Fibroblast of the aortic adventitia (primary cell): ENCODE data around the gene NAGS. TPM values are rescaled to one million over a fixed set of nuclear protein-coding genes. Genes with fewer than 3 reads are reported as not detected.
A peak's percentile ranks its signal among the peaks of the same experiment; 100 is the strongest.
"Not testable (repeated sequence)": the region's sequence is repeated elsewhere in the genome, so short reads cannot be mapped to it uniquely, and the experiment has no call there.

Source experiments
- DNase-seq: peaks from one replicate; pipeline ENCODE4 v3.0.0-alpha.2; 2010; ENCODE audit warnings: low read depth
- H3K4me3 ChIP-seq: 2 replicates; pipeline ENCODE4 v1.5.1; 2011; ENCODE audit warnings: low read depth, mild to moderate bottlenecking, control low read depth, low read length, moderate library complexity
- total RNA-seq: library from RNA; depleted of rRNA; stranded (reverse); fragments of >200 nt; gene quantifications from 2 replicates; pipeline ENCODE4 v1.2.3, GENCODE V29; 2012; ENCODE audit warnings: low replicate concordance
- TF ChIP-seq, protein P1 (sequence below): IDR thresholded peaks from 2 replicates; pipeline ENCODE4 v1.5.1; 2011; ENCODE audit warnings: mild to moderate bottlenecking, low read length, control low read depth, inconsistent platforms; ENCODE audit not compliant: insufficient read depth

Gene NAGS
- total RNA-seq, 1 donor: 2.5 TPM

DNA sequence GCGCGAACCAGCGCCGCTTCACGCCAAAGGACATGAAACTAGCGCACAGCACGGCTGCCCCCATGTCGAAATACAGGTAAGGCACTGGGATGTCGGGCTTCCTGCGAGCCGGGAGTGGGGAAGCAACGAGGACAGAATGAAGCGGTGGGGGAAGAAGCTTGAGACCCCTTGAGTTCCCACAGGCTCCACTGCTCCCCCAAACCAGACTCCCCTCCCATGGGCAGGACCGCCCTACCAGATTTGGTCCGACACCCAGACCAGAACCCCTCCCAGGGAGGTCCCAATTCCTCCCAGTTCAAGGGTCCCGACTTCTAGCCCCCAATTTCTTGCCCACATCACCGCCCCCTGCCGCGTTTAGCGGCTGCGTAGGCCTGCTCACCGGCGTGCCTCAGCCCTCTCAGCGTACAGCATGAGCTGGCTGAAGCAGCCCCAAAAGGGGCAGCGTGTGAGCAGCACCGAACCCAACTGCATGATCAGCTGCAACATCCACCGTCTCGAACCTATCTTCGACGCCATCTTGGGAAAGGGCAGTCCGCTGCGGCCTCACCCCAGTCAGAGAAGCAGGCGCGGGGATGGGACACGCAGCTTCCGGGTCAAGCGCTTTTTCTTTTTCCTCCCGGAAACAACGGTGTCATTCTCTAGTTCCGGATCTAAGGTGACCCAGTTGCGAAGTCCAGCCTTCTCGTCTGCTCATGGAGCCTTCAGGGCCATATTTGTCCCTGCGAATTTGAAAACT lies 10.2 kb downstream of the NAGS start, which contains the start of gene TMEM101:
TMEM101 (minus strand) TSS at position 527 of the 736 bp plus-strand sequence; CDS start at position 516, 11 bp downstream.
- TF ChIP-seq, protein P1, sequence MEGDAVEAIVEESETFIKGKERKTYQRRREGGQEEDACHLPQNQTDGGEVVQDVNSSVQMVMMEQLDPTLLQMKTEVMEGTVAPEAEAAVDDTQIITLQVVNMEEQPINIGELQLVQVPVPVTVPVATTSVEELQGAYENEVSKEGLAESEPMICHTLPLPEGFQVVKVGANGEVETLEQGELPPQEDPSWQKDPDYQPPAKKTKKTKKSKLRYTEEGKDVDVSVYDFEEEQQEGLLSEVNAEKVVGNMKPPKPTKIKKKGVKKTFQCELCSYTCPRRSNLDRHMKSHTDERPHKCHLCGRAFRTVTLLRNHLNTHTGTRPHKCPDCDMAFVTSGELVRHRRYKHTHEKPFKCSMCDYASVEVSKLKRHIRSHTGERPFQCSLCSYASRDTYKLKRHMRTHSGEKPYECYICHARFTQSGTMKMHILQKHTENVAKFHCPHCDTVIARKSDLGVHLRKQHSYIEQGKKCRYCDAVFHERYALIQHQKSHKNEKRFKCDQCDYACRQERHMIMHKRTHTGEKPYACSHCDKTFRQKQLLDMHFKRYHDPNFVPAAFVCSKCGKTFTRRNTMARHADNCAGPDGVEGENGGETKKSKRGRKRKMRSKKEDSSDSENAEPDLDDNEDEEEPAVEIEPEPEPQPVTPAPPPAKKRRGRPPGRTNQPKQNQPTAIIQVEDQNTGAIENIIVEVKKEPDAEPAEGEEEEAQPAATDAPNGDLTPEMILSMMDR: no peak
- peak; percentile 96 for DNase-seq
- H3K4me3 ChIP-seq: peak within 1 kb of the TSS; percentile 95

DNA sequence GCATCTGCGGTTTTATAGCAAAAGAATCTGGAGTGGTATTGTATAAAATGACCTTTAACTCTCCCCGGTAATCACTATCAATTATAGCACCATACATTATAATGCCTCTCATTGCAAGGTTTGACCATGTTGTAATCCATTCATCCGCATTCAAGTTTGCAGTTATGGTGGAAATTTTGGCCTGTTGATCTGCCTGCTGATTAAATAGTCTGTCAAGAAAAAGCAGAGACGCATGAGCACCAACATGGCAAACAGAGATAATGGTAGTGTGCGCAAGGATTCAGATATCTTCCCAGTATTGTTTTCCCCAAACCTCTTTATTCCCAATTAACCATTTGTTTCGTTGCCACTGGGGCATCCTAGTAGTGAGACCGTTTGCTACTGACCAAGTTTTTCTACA lies 16.8 kb downstream of the NAGS start:
- not testable (repeated sequence) for H3K4me3 ChIP-seq

DNA sequence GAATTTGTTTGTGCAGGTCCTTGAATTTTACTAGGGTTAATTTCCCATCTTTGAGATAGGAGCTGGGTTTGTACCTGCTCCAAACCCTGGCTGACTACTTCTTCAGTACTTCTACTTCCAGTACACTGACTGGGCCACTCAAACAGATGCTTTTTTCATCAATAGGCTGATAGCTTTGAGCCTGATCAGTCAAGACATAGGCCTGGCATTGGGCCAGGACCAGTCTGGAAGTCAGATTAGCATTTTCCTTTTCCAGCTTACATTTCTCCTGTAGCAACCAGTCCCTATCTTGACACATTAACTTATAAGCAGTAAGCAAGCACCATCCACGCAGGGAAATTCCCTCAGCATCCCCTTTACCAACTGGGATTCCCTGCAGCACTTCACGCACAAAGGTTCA lies 17.8 kb downstream of the NAGS start:
- TF ChIP-seq, protein P1: no peak
- DNase-seq: no peak
- no peak overlapping the region for H3K4me3 ChIP-seq

More for the DNA sequence above, 16.8 kb downstream of the NAGS start:
- DNase-seq: not testable (repeated sequence)

DNA sequence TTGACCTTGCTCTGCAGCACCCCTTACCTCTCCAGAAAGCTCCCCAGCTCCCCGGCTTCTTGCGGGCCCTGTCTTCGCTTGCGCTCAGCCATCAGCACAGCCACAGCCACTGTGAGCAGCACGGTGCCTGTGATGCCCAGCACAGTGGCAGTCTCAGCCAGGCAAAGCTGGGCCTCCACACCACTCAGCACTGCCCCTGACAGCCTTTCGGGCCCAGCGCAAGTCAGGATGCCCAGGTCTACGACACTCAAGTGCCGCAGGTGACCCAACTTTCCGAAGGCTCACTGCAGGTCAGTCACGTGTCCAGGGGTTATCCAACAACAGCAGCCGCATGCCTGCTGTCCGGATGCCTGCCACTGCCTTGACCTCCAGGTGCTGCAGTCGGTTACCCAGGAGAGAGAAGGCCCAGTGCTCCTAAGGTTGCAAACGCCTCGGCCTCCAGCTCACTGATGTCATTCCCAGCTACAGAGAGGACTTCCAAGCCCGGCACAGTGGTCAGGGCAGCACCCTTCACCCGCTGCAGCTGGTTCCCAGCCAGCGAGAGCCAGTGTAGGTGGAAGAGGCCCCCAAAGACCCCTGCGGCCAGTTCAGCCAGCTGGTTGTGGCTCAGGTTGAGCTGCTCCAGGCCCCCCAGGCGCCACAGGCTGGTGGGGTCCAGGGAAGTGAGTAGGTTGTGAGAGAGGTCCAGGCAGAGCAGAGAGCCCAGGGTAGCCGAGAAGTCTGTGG lies 19.3 kb downstream of the NAGS start:
- H3K4me3 ChIP-seq: no peak overlapping the region
- TF ChIP-seq, protein P1: no peak
- DNase-seq: no peak

DNA sequence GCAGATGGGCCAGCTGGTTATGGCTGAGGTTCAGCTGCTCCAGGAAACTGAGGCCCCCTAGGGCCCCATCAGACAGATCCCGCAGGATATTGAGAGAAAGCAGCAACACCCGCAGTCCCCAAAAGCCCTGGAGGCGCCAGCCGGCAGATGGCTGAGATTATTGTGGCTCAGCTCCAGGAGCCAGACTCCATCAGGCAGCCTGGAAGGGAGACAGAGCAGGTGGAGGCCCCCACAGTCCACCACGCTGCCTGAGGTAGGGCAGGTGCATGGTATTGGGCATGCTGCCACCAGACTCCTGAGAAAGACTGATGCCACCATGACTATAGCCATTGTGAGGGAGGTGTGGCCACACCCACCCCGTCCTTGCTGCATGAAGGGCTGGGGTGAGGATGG lies 19.8 kb downstream of the NAGS start:
- no peak for DNase-seq
- TF ChIP-seq, protein P1: no peak
- H3K4me3 ChIP-seq: no peak overlapping the region

DNA sequence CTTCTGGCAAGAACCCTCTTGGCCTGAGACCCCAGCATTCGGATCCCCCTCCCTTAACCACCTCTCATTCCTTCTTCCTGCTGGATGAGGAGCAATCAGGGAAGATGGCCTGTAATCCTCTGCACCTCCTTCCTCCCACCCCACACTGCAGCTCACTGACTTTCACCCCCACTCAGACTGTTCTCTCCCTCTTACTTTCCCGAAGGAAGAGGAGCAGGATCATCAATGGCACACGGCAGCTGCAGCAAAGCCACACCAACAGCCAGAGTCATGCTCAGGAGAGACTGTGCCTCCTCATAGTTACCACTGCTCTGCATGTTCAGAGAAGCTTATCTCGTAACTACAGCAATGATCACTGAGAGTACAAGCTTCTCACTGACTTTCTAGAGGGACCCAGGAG lies 20.4 kb downstream of the NAGS start:
- no peak overlapping the region for H3K4me3 ChIP-seq
- DNase-seq: no peak
- TF ChIP-seq, protein P1: no peak

DNA sequence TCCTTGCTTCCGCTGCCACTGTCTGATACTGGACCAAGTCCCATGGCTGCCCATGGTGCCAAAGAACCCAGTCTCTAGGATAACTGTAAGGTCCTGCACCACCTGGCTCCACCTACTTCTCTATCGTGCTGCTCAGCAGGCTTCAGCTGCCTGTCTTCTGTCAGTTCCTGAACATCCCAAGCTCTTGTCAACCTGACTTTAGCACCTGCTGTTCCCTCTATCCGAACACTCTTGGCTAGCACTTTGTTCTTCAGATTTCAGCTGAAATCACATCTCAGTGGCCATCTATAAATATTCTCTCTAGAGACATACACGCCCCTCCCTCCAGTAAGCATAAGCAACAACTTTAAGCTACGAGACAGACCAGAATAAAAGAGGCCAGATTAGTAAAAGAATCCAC lies 25.3 kb downstream of the NAGS start:
- TF ChIP-seq, protein P1: no peak
- DNase-seq: no peak
- H3K4me3 ChIP-seq: no peak overlapping the region
